ENCODE results near the gene CTPS2.

- no peak for TF ChIP-seq GATA2 (IDR thresholded peaks at IDR 0.05; ENCODE audit: insufficient read depth, insufficient read length, low read depth, low read length)
- TF ChIP-seq, protein P1, sequence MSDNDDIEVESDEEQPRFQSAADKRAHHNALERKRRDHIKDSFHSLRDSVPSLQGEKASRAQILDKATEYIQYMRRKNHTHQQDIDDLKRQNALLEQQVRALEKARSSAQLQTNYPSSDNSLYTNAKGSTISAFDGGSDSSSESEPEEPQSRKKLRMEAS (IDR thresholded peaks at IDR 0.05; ENCODE audit: insufficient read depth, insufficient read length), result no peak
- TF ChIP-seq, protein P2, sequence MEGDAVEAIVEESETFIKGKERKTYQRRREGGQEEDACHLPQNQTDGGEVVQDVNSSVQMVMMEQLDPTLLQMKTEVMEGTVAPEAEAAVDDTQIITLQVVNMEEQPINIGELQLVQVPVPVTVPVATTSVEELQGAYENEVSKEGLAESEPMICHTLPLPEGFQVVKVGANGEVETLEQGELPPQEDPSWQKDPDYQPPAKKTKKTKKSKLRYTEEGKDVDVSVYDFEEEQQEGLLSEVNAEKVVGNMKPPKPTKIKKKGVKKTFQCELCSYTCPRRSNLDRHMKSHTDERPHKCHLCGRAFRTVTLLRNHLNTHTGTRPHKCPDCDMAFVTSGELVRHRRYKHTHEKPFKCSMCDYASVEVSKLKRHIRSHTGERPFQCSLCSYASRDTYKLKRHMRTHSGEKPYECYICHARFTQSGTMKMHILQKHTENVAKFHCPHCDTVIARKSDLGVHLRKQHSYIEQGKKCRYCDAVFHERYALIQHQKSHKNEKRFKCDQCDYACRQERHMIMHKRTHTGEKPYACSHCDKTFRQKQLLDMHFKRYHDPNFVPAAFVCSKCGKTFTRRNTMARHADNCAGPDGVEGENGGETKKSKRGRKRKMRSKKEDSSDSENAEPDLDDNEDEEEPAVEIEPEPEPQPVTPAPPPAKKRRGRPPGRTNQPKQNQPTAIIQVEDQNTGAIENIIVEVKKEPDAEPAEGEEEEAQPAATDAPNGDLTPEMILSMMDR (IDR thresholded peaks at IDR 0.05; ENCODE audit: extremely low read depth in 1 of 2, insufficient read depth in 1 of 2, low read depth in 1 of 2, low read length in 2 of 2), result no peak
- no peak for TF ChIP-seq POLR2A (IDR thresholded peaks at IDR 0.05; ENCODE audit: low read depth, low read length)
- TF ChIP-seq JUN (IDR thresholded peaks at IDR 0.05; ENCODE audit: borderline replicate concordance, insufficient read depth, insufficient read length, low read depth), result no peak
- no peak for TF ChIP-seq POLR2AphosphoS5 (IDR thresholded peaks at IDR 0.05; ENCODE audit: insufficient read depth, low read depth, low read length)
- no peak for TF ChIP-seq EZH2 (IDR thresholded peaks at IDR 0.05; ENCODE audit: borderline replicate concordance, low read depth, low read length, severe bottlenecking)
- TF ChIP-seq FOS (IDR thresholded peaks at IDR 0.05; ENCODE audit: borderline replicate concordance, insufficient read depth, low read length), result no peak
- no peak for TF ChIP-seq MYC (IDR thresholded peaks at IDR 0.05; ENCODE audit: low read depth, low read length)
Measured at GRCh38 chrX:16737024-16737423, 24.6 kb upstream of the CTPS2 start.

Data from endothelial cell of umbilical vein (primary cell).